CD4-positive, alpha-beta T cell treated with Interleukin-4 for 4 hours (primary cell): ENCODE results near the gene FAM171A2.
"Not testable (repeated sequence)": the region's sequence is repeated elsewhere in the genome, so short reads cannot be mapped to it uniquely, and the experiment has no call there.

Experiments
- DNase-seq: peaks from one replicate; pipeline ENCODE4 v3.0.0-alpha.2; 2020

The FAM171A2 gene

DNA sequence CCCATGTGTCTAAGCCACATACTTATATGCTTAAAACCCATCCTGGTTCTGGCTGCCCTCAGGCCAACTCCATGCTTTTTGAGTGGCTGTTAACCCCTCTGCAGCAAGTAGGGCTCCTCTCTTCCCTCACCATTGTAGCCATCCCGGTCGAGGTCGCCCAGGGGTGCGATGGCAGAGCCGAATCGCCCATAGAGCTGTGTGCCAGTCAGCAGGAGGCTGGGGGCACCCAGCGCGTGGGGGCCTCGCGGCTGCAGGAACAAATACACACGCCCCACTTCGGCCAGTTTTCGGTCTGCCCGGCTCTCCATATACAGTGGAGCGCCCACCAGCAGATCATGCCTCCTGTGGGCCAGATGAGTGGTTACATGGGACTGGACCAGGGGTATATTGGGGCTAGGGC lies 19.7 kb upstream of the FAM171A2 start:
- DNase-seq, result no peak

- DNase-seq, result no peak
These were observed 19.3 kb upstream of the FAM171A2 start for GRCh38 chr17:44382917-44383316.

GRCh38 chr17:44381810-44382305 lies 18.2 kb upstream of the FAM171A2 start:
- no peak for DNase-seq

DNA sequence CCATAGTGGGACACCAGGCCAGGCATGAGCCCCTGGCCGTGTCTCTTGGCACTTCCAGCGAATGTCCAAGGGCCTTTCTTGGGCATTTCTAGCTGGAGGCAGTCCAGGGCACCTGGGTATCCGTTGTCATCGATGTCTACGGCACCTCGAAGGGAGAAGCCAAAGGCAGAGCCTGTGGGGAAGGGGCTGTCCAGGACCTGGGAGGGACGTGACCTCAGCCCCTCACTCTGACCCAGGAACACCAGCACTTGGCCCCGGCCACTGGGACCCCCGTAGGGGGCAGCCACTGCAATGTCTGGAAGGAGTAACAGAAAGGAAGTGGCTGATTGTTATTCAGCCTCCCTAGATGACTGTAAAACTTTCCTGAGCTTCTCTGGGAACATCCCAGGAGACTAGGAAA lies 17.1 kb upstream of the FAM171A2 start:
- DNase-seq, result no peak

DNA sequence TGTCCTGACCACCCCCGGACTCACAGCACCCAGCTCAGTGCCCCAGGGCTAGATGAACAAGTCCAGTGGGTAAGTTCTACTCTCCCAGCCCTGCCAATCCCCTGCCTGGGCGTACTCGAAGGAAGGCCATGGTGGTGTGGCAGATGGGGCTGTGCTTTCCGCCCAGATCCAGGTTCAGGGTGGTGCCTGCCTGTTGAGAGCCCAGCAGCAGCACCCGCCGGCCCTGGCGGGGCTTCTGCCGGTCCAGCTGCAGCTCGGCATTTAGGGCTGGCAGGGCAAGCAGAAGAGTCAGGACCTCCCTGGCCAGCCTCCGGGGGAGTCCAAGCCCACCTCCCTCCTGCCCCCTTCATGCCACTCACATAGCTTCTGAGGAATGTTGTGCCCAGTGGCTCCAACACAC lies 16.2 kb upstream of the FAM171A2 start:
- no peak for DNase-seq

DNA sequence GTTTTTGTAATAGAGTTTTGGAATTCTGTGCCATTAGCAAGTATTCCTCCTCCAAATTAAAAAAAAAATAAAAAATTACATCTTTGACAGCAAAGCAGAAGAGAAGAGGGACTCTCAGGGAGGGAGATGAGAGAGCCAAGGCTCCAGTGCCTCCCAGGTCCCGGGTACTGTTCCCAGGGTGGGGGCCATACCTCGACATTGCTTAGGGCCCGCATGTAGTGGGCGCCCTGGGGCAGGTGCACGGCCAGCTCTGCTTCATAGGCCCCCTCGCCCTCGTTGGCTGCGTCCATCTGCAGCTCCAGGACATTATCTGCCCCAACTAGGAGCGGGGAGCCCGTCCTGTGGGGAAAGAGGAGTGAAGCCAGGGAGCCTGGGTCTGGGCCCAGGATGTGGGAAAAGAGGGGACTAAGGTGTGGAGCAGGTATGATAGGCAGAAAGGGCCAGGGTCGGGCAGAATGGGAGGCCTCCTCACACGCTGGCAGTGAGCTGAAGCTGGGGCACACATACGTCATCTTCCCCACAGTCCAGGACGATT lies 14.6 kb upstream of the FAM171A2 start:
- DNase-seq, result no peak

DNA sequence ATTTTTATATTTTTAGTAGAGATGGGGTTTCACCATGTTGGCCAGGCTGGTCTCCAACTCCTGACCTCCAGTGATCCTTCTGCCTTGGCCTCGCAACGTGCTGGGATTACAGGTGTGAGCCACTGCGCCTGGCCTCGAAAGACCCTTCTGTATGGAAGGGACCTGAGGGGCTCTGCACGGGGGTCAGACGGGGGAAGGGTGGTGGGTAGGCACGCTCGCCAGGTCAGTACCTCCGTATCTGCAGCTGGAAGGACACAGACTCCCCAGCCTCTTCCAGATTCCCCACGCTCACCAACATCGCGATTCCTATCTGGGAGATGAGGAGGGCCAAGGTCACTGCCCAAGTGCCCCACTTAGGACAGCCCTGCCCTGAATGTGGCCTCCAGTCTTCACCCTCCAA lies 13.1 kb upstream of the FAM171A2 start:
- no peak for DNase-seq

GRCh38 chr17:44376124-44376523 lies 12.5 kb upstream of the FAM171A2 start:
- no peak for DNase-seq

DNA sequence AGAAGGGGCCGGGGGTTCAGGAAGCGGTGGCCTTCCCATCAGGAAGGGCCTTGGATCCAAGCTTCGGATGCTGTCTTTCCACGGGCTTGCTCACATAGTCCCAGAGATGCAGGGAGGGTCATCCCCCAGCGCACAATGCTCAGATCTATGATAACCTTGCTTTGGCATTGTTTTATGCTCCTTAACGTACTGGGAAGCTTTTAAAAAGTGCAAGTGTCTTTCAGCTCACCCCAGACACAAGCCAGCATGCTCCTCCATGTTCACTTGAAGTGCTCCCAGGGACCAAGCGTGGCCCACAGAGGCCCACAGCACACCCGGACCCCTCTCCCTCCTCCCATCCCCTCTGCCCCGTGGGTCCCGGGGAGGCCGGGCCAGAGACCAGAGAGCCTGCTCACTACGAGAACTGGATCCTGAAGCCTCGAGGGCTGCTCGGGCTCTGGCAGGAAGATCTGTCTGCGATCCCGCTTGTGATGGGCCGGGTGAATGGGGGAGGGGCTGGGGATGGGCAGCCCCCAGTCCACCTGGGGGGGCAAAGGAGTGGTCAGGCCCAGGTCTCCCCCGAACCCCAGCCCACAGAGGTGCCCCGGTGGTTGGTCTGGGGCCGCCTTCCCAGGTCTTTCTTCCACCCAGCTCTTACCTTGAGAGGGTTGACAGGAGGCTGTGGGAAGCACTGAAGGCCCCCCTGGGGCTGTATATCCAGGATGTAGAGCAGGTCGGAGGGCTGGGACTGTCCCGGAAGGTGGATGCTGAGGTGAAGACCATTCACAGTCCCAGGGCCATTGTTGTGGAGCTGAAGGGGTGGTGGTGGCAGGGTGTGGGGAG lies 11.8 kb upstream of the FAM171A2 start:
- no peak for DNase-seq

GRCh38 chr17:44374306-44375195 lies 10.9 kb upstream of the FAM171A2 start:
- DNase-seq, result no peak

DNA sequence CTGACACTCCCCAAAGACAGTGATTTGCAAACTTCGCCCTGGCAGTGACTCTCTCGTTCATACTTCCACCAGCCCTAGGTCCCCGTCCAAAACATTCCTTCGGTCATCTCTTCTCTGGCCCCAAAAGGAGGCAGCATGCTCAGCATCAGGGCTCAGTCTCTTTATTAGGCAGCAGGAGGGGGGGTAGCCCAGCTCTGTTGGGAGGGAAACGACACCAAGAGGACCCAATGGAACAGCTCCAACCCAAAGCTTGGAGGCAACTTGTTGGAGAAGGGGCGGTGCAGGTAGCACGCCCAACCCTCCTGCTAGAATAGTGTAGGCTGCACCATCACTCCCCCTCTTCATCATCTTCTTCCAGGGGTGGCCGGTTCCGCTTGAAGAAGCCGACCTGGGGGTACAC lies 8.4 kb upstream of the FAM171A2 start:
- no peak for DNase-seq

DNA sequence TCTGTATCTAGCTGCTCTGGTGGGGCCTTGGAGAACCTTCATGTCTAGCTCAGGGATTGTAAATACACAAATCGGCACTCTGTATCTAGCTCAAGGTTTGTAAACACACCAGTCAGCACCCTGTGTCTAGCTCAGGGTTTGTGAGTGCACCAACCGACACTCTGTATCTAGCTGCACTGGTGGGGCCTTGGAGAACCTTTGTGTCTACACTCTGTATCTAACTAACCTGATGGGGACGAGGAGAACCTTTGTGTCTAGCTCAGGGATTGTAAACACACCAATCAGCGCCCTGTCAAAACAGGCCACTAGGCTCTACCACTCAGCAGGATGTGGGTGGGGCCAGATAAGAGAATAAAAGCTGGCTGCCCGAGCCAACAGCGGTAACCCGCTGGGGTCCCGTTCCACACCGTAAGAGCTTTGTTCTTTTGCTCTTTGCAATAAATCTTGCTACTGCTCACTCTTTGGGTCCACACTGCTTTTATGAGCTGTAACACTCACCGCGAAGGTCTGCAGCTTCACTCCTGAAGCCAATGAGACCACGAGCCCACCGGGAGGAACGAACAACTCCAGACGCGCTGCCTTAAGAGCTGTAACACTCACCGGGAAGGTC lies 5.9 kb upstream of the FAM171A2 start:
- DNase-seq, result not testable (repeated sequence)

DNA sequence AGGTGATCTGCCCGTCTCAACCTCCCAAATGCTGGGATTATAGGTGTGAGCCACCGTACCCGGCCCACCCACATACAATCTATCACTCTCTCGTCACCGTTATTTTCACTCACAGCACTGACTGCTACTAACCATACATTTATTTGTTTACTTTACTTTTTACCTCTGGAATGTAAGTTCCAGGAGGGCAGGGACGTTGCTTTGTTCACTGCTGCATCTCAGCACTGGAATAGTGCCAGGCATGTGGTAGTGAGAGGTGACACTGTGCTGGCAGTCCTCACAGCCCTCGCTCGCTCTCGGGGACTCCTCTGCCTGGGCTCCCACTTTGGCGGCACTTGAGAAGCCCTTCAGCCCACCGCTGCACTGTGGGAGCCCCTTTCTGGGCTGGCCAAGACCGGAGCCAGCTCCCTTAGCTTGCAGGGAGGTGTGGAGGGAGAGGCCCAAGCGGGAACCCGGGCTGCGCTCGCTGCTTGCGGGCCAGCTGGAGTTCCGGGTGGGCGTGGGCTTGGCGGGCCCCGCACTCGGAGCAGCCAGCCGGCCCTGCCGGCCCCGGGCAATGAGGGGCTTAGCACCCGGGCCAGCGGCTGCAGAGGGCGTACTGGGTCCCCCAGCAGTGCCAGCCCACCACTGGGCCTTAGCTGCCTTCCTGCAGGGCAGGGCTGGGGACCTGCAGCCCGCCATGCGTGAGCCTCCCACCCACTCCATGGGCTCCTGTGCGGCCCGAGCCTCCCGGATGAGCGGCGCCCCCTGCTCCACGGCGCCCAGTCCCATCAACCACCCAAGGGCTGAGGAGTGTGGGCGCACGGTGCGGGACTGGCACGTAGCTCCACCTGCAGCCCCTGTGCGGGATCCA lies 5.0 kb upstream of the FAM171A2 start:
- DNase-seq, result not testable (repeated sequence)

GRCh38 chr17:44367231-44367979 lies 3.8 kb upstream of the FAM171A2 start:
- DNase-seq, result no peak

DNA sequence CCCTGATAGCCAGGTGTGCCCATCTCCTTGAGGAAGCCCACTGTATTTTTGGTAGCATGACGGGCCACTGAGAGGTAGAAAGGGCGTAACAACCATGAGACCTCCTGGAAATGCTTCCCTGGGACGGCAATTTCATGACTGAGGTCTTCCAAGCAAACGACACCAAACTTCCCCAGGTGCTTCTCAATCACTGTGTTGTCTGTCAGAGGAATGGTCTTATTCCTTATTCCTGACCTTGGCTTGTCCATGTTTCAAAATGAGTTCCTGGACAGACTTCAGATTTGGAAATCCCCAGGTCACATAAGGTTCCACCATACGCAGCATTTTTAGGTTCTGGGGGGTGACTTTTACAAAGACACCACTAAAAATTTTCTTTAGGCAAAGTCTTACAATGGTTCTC lies 1.4 kb upstream of the FAM171A2 start:
- DNase-seq, result not testable (repeated sequence)

GRCh38 chr17:44362949-44363612 lies 572 bp downstream of the FAM171A2 start:
- no peak for DNase-seq

DNA sequence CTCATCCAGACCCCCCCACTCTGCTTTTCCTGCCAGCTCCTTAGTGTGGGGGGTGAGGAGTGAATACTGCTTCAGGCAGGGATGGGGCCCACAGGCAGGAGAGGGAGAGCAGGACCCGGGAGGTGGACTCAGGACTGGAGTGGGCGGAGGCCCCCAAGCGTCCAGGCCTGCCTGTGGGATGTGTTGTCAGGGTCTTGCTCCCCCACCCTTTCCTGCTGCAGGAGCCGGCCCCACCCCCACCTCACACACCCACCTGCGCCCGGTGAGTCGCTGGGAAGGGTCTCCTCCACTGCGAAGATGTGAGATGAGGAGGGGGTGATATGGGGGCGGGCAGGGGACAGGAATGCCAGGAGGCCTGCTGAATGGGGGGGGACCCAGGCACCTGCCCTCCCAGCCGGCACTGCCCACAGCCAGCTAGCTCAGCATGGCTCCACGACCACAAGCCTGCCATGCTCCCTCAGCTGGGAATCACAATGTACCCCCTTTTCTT lies 1.1 kb downstream of the FAM171A2 start:
- DNase-seq, result no peak

- no peak for DNase-seq
These were observed 2.1 kb downstream of the FAM171A2 start for GRCh38 chr17:44361292-44362260.

DNA sequence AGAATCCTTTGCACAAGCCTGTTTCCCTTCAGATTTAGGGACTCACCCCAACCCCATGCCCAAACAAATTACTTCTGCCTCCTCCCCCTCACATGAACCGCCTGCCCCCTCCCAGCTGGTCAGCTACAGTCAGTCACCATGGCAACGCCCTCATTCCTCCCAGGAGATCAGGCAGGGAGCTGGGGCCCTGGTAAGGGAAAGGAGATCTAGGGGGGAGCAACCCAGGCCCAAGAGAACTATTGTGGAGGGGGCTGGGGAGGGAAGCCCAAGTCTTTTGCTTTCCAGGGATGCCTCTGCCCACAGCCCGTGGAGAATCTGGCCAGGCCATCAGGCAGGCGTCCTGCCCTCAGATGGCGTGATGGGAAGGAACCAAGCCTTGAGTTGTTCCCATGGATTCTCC lies 2.8 kb downstream of the FAM171A2 start:
- DNase-seq, result no peak
